Measurements from ENCODE around the gene TEX2. TPM values are rescaled to one million over a fixed set of nuclear protein-coding genes. Genes with fewer than 3 reads are reported as not detected.

TEX2 gene, protein sequence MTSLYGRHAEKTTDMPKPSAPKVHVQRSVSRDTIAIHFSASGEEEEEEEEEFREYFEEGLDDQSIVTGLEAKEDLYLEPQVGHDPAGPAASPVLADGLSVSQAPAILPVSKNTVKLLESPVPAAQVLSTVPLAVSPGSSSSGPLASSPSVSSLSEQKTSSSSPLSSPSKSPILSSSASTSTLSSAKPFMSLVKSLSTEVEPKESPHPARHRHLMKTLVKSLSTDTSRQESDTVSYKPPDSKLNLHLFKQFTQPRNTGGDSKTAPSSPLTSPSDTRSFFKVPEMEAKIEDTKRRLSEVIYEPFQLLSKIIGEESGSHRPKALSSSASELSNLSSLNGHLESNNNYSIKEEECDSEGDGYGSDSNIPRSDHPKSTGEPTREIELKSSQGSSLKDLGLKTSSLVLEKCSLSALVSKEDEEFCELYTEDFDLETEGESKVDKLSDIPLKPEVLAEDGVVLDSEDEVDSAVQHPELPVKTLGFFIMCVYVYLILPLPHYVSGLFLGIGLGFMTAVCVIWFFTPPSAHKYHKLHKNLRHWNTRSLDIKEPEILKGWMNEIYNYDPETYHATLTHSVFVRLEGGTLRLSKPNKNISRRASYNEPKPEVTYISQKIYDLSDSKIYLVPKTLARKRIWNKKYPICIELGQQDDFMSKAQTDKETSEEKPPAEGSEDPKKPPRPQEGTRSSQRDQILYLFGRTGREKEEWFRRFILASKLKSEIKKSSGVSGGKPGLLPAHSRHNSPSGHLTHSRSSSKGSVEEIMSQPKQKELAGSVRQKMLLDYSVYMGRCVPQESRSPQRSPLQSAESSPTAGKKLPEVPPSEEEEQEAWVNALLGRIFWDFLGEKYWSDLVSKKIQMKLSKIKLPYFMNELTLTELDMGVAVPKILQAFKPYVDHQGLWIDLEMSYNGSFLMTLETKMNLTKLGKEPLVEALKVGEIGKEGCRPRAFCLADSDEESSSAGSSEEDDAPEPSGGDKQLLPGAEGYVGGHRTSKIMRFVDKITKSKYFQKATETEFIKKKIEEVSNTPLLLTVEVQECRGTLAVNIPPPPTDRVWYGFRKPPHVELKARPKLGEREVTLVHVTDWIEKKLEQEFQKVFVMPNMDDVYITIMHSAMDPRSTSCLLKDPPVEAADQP
- total RNA-seq (2014; rRNA removed; shearing (Covaris generic)), result 12.0 and 15.8 TPM in 2 replicates

DNA sequence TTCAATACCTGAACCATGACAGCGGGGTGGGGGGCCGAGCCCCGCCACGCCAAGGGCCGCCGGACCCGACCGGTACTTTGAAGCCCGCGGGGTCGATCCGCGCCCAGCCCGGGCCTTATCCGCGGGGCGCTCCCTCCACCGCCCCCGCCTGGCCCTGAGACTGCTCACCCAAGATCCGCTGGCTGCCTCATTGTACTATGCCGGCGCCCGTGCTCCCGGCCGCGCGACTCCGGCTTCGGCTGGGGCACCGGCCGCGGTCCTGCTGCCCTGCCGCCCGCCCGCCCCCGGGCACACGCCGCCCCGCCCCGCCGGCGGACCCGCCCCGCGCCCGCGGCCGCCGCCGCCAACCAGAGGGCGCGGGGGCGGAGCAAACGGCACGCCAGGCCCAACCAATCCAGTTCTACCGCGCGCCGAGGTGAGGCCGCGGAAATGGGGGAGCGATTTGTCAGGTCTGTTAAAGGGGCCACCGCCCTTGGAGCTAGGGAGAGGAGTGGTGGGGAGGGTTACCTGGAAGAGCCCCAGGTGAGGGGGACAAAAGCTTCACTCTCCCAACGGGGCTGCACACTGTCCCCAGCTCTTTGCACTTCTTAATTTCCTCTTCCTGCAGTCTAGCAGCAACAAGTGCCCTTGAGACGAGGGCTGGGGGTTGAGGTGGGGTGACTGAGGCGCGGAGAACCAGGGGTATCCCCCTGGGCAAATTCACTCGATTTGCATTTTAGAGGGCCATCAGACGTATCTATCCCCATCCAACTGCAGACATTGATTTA is at the start of gene TEX2:
TEX2 (minus strand) TSS at position 261 of the 767 bp plus-strand sequence. CDS start 49,043 bp downstream, outside the sequence.

DNA sequence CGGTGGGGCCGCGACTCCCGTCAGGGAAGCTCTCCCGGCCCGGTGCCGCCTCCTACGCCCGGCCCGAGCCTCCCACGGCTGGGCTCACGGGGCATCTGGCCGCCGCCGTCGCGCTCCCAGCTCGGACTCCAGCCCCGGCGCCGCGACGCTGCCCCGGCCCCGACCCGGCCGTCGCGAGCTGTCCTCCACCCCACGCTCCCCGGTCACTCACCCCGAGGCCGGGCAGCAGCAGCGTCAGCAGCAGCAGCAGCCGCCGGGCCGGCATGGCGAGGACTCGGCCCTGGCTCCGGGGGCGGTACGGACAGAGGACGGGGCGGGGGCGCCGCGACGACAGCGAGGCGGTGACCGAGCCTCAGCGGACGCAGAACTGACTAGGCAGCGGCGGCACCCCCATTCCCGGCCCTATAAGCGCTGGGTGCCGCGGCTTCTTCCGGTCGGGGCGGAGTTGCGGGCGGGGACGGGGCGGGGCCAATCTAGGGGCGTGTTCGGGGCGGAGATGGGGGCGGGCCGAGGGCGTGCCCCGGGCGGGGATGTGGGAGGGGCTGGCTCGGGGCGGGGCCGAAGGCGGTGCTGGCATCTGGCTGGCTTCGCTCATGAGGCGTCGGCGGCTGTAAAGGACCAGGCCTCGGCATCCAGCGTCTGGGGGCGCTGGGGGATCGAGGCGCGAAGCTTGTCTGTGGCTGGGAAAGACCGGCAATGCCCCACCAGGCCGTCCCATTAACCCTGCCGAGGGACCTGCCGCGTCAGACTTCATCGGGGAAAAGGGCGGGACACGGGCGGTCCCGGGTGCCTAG is 133.1 kb downstream of the TEX2 start, which contains the start of gene ERN1:
ERN1 (minus strand) TSS at position 380 of the 794 bp plus-strand sequence; CDS start at position 265, 115 bp downstream.

Small RNA genes within 50 kb of the gene (small RNA-seq; reads per million reads assigned to genes)
- 126,129 reads per million, percentile 100 among the genes with 10 or more reads in this experiment for gene SNORD104

Other genes with a start within 250 kb of the TEX2 start
- not detected in 2 replicates for gene ICAM2, start 242.6 kb downstream of the TEX2 start, total RNA-seq (2014; rRNA removed; shearing (Covaris generic))
- 9.2 and 9.8 TPM in 2 replicates for gene ERN1, start 133.1 kb downstream of the TEX2 start, total RNA-seq (2014; rRNA removed; shearing (Covaris generic))
- gene PECAM1, start 127.6 kb upstream of the TEX2 start, total RNA-seq (2014; rRNA removed; shearing (Covaris generic)), result under 0.01 and 0.16 TPM in 2 replicates
- 0.38 and 1.5 TPM in 2 replicates for gene MILR1, start 185.9 kb upstream of the TEX2 start, total RNA-seq (2014; rRNA removed; shearing (Covaris generic))
- 19.8 and 21.4 TPM in 2 replicates for gene POLG2, start 233.8 kb upstream of the TEX2 start, total RNA-seq (2014; rRNA removed; shearing (Covaris generic))
- 468 and 557 TPM in 2 replicates for gene DDX5, start 243.0 kb upstream of the TEX2 start, total RNA-seq (2014; rRNA removed; shearing (Covaris generic))
- 40.3 and 60.0 TPM in 2 replicates for gene CEP95, start 243.7 kb upstream of the TEX2 start, total RNA-seq (2014; rRNA removed; shearing (Covaris generic))

All from A375 (cell line).